Karpas-422 (cell line): ENCODE results near the gene CCSAP. TPM values are rescaled to one million over a fixed set of nuclear protein-coding genes. Genes with fewer than 3 reads are reported as not detected.

ENCODE experiments used
- DNase-seq: peaks from one replicate; pipeline ENCODE4 v3.0.0-alpha.2; 2015
- H2AFZ ChIP-seq: fragments of 200-600 bp; sonication (generic); 2 replicates; pipeline ENCODE4 v1.6.1; 2014; ENCODE audit warnings: antibody characterized with exemption, low read length, mixed read lengths
- H3K27ac ChIP-seq: fragments of 200-600 bp; sonication (generic); 2 replicates; pipeline ENCODE4 v1.5.1; 2014; ENCODE audit warnings: mild to moderate bottlenecking, low read length, moderate library complexity
- H3K27me3 ChIP-seq: fragments of 200-600 bp; sonication (generic); 2 replicates; pipeline ENCODE4 v1.6.1; 2014; ENCODE audit warnings: low read length, mixed read lengths
- H3K36me3 ChIP-seq: fragments of 200-600 bp; sonication (generic); 2 replicates; pipeline ENCODE4 v1.6.1; 2014; ENCODE audit warnings: low read length, mixed read lengths; ENCODE audit not compliant: insufficient read depth
- H3K4me1 ChIP-seq: fragments of 200-600 bp; sonication (generic); 2 replicates; pipeline ENCODE4 v1.6.1; 2014; ENCODE audit warnings: mild to moderate bottlenecking, low read length, mixed read lengths
- H3K4me2 ChIP-seq: fragments of 200-600 bp; sonication (generic); 2 replicates; pipeline ENCODE4 v1.6.1; 2014; ENCODE audit warnings: low read length, low read depth, mild to moderate bottlenecking; ENCODE audit not compliant: poor library complexity, severe bottlenecking
- H3K4me3 ChIP-seq: fragments of 200-600 bp; sonication (generic); 2 replicates; pipeline ENCODE4 v1.5.1; 2014; ENCODE audit warnings: mild to moderate bottlenecking, antibody characterized with exemption, low read length, mixed read lengths
- H3K79me2 ChIP-seq: fragments of 200-600 bp; sonication (generic); 2 replicates; pipeline ENCODE4 v1.6.1; 2014; ENCODE audit warnings: mild to moderate bottlenecking, low read length, mixed read lengths
- H3K9ac ChIP-seq: fragments of 200-600 bp; sonication (generic); 2 replicates; pipeline ENCODE4 v1.6.0; 2014; ENCODE audit warnings: low read length
- H3K9me2 ChIP-seq: fragments of 200-600 bp; sonication (generic), shearing (Covaris generic); replicated peaks from 2 replicates; pipeline ENCODE4 v1.6.0; 2014; ENCODE audit warnings: mild to moderate bottlenecking, low read length, moderate library complexity; ENCODE audit not compliant: insufficient read depth
- H3K9me3 ChIP-seq: fragments of 300-700, 200-600 bp; sonication (generic); 2 replicates; pipeline ENCODE4 v1.6.1; 2014; ENCODE audit warnings: low read length, mixed read lengths
- H4K20me1 ChIP-seq: fragments of 200-600 bp; sonication (generic); 2 replicates; pipeline ENCODE4 v1.6.1; 2014; ENCODE audit warnings: mild to moderate bottlenecking, antibody characterized with exemption, low read length, low read depth; ENCODE audit not compliant: insufficient read depth
- total RNA-seq: library from RNA; depleted of rRNA; stranded (reverse); fragments of >200 nt; shearing (Covaris generic); gene quantifications from 2 replicates; pipeline ENCODE4 v1.2.3, GENCODE V29; 2014; ENCODE audit warnings: low replicate concordance

The CCSAP gene
- total RNA-seq, 1 experiment from 2014 or later = 1.8 TPM

DNA sequence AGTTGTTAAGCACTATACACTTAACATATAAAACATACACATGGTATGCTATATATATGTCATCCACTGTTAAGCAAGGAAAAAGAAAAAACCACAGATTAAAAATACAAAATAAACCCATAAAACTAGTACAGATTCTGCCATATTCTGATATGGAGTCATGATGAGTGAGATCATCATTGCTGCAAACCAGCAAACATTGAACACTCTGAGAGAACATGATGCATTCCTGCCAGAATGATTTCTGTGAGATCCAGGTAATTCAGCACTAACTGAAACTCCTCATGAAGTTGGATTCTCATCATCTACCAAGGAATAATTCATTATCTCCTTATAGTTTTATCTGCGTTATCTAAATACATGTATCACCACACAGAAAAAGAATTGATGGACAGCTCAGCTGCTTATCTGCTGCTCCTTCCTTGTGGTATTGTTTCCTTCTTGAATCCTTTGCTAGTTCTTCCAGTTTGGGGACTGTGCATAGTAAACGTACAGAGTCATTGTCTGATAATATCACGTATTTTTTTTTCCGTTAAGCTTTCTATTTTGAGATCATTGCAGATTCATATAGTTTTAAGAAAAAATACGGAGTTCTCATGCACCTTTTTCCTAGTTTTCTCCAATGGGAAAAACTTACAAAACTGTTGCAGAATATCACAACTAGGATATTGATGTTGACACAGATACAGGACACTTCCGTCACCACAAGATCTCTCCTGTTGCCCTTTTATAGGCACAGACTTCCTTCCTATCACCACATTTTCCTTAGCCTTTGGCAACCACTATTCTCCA, 62.6 kb downstream of the CCSAP start:
- Histone ChIP-seq H3K27ac (no peak overlapping the region), H4K20me1 (no peaks in the 10 kb centered on the region), H2AFZ (no peak overlapping the region), H3K4me2 (no peak overlapping the region), H3K4me1 (no peaks in the 10 kb centered on the region), H3K79me2 (no peaks in the 10 kb centered on the region), H3K9me2 (no peaks in the 10 kb centered on the region), H3K27me3 (0 out of 2 replicates have a peak, but pooled peaks cover 3% of the 10 kb centered on the region), H3K9ac (no peak overlapping the region), H3K36me3 (no peaks in the 10 kb centered on the region), H3K4me3 (no peak overlapping the region), H3K9me3 (no peaks in the 10 kb centered on the region)
- DNase-seq = no peak

DNA sequence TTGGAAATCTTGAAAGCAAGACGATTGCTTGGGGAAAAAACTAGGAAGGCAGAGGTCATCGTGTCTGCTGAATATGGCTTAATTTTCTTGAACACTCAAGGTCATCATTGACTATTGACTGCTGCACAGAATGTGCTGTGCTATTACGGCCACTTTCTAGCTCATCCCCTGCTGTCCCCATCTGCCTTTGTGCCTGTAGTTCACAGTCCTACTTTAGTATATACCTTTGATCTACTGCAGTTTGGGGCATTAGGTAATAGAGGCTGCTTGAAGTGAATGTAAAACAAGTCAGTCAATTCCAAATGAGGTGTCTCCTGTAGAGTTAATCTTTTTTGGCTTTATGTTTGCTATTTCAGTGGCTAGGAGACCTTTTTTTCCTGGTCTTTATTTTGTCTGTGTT, 63.6 kb downstream of the CCSAP start:
- Histone ChIP-seq H3K79me2 (no peaks in the 10 kb centered on the region), H3K27ac (no peak overlapping the region), H2AFZ (no peak overlapping the region), H3K9me2 (no peaks in the 10 kb centered on the region), H4K20me1 (no peaks in the 10 kb centered on the region), H3K9me3 (no peaks in the 10 kb centered on the region), H3K36me3 (no peaks in the 10 kb centered on the region), H3K4me1 (no peaks in the 10 kb centered on the region), H3K4me3 (no peak overlapping the region), H3K27me3 (0 out of 2 replicates have a peak, but pooled peaks cover 3% of the 10 kb centered on the region), H3K9ac (no peak overlapping the region), H3K4me2 (no peak overlapping the region)
- DNase-seq = no peak

DNA sequence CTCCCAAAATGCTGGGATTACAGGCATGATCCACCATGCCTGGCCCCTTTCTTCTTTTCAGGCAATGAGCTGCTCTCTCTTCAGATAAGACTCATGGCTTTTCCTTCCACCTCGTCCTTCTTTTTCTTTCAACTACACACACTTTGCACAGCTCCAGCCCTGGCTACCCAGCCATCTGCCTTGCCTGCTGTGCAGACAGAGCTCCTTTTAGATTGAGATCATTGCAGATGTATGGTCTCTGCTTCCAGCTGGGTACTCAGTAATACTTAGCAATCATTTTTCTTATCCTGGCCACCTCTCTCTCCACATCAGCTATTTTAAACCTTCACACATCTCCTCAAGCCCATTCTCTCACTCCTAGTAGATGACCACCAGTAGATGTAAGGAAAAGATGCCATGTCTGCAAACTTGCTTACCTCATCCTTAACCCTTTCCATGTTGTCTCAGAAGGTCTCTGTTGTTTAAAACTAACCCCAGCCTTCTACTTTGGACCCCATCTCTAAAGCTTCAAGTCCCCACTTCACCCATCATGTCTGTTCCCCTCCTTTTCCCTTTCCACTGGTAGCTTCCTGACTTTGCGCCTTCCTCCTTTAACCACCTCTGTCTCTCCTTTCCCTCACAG, 64.6 kb downstream of the CCSAP start:
- DNase-seq = no peak
- no peak overlapping the region for H3K4me3 ChIP-seq
- no peak overlapping the region for H3K9ac ChIP-seq
- H4K20me1 ChIP-seq = no peaks in the 10 kb centered on the region
- no peak overlapping the region for H2AFZ ChIP-seq
- H3K9me2 ChIP-seq = no peaks in the 10 kb centered on the region
- no peak overlapping the region for H3K27ac ChIP-seq
- H3K9me3 ChIP-seq = no peaks in the 10 kb centered on the region
- H3K27me3 ChIP-seq = 0 out of 2 replicates have a peak, but pooled peaks cover 3% of the 10 kb centered on the region
- H3K79me2 ChIP-seq = no peaks in the 10 kb centered on the region
- no peak overlapping the region for H3K4me2 ChIP-seq
- no peaks in the 10 kb centered on the region for H3K36me3 ChIP-seq
- no peaks in the 10 kb centered on the region for H3K4me1 ChIP-seq

DNA sequence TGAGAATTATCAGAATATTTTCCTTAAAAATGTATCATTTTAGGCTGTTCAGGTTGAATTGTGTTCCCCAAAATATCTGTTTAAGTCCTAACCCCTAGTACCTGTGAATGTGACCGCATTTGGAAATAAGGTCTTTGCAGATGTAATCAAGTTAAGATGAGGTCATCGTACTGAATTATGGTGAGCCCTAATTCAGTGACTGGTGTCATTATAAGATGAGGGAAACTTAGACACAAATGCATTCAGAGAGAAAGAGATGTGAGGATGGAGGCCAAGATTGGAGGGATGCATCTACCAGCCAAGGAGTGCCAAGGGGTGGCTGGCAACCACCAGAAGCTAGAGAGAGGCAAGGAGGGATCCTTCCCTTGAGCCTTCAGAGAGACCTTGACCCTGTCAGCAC, 67.8 kb downstream of the CCSAP start:
- Histone ChIP-seq H3K27me3 (no peaks in the 10 kb centered on the region), H3K9me2 (no peaks in the 10 kb centered on the region), H4K20me1 (no peaks in the 10 kb centered on the region), H3K9ac (no peak overlapping the region), H3K36me3 (no peaks in the 10 kb centered on the region), H3K4me1 (no peaks in the 10 kb centered on the region), H3K79me2 (no peaks in the 10 kb centered on the region), H2AFZ (no peak overlapping the region), H3K4me2 (no peak overlapping the region), H3K4me3 (no peak overlapping the region), H3K27ac (no peak overlapping the region), H3K9me3 (no peaks in the 10 kb centered on the region)
- no peak for DNase-seq

GRCh38 chr1:229273507-229274232, 69.2 kb downstream of the CCSAP start:
- Histone ChIP-seq H3K4me2 (no peak overlapping the region), H3K4me1 (no peaks in the 10 kb centered on the region), H3K9ac (no peak overlapping the region), H3K27me3 (no peaks in the 10 kb centered on the region), H4K20me1 (no peaks in the 10 kb centered on the region; the same call in 1 of the 2 replicates), H3K27ac (no peak overlapping the region), H2AFZ (no peak overlapping the region), H3K9me3 (no peaks in the 10 kb centered on the region), H3K4me3 (no peak overlapping the region), H3K36me3 (no peaks in the 10 kb centered on the region), H3K9me2 (no peaks in the 10 kb centered on the region), H3K79me2 (no peaks in the 10 kb centered on the region)
- no peak for DNase-seq

GRCh38 chr1:229272164-229273158, 70.4 kb downstream of the CCSAP start:
- no peak overlapping the region for H3K9ac ChIP-seq
- no peaks in the 10 kb centered on the region for H3K79me2 ChIP-seq
- no peaks in the 10 kb centered on the region for H3K36me3 ChIP-seq
- H3K4me1 ChIP-seq = no peaks in the 10 kb centered on the region
- H3K27me3 ChIP-seq = no peaks in the 10 kb centered on the region
- no peaks in the 10 kb centered on the region; the same call in 1 of the 2 replicates for H4K20me1 ChIP-seq
- no peak overlapping the region for H3K4me2 ChIP-seq
- no peak for DNase-seq
- H3K4me3 ChIP-seq = no peak overlapping the region
- no peak overlapping the region for H3K27ac ChIP-seq
- H3K9me2 ChIP-seq = no peaks in the 10 kb centered on the region
- H3K9me3 ChIP-seq = no peaks in the 10 kb centered on the region
- no peak overlapping the region for H2AFZ ChIP-seq

- H3K4me3 ChIP-seq = no peak overlapping the region
- no peak overlapping the region for H3K27ac ChIP-seq
- H3K4me2 ChIP-seq = no peak overlapping the region
- no peak overlapping the region for H2AFZ ChIP-seq
- no peaks in the 10 kb centered on the region for H3K27me3 ChIP-seq
- no peaks in the 10 kb centered on the region for H3K4me1 ChIP-seq
- DNase-seq = no peak
- no peaks in the 10 kb centered on the region for H3K36me3 ChIP-seq
- H3K9ac ChIP-seq = no peak overlapping the region
- no peaks in the 10 kb centered on the region; the same call in 1 of the 2 replicates for H4K20me1 ChIP-seq
- H3K79me2 ChIP-seq = no peaks in the 10 kb centered on the region
- H3K9me3 ChIP-seq = no peaks in the 10 kb centered on the region
- H3K9me2 ChIP-seq = no peaks in the 10 kb centered on the region
Measured at GRCh38 chr1:229271448-229272159, 71.2 kb downstream of the CCSAP start.
